Fibroblast of lung (primary cell): ENCODE data around the gene GALNT2. TPM values are rescaled to one million over a fixed set of nuclear protein-coding genes. Genes with fewer than 3 reads are reported as not detected.

ENCODE experiments used
- DNase-seq, 2 donors: peaks; one replicate each; pipeline versions ENCODE4 v3.0.0 to v3.0.0-alpha.2; 2010; ENCODE audit warnings: low read depth in 2 of 2
- H2AFZ ChIP-seq: 2 replicates; pipeline ENCODE4 v1.5.1; 2012; ENCODE audit warnings: low read length, control low read depth, inconsistent platforms
- H3K27ac ChIP-seq: 2 replicates; pipeline ENCODE4 v1.5.1; 2011; ENCODE audit warnings: low read length, control low read depth; ENCODE audit not compliant: insufficient read depth
- H3K27me3 ChIP-seq: 2 replicates; pipeline ENCODE4 v1.5.1; 2011; ENCODE audit warnings: mild to moderate bottlenecking, low read length; ENCODE audit not compliant: control insufficient read depth, insufficient read depth
- H3K36me3 ChIP-seq: 2 replicates; pipeline ENCODE4 v1.5.1; 2011; ENCODE audit warnings: low read length; ENCODE audit not compliant: control insufficient read depth, insufficient read depth
- H3K4me1 ChIP-seq: 2 replicates; pipeline ENCODE4 v1.5.1; 2011; ENCODE audit warnings: low read length; ENCODE audit not compliant: control insufficient read depth, insufficient read depth; ENCODE audit errors: extremely low read depth
- H3K4me2 ChIP-seq: 2 replicates; pipeline ENCODE4 v1.5.1; 2011; ENCODE audit warnings: low read length, control low read depth; ENCODE audit not compliant: insufficient read depth; ENCODE audit errors: extremely low read depth
- H3K4me3 ChIP-seq, 4 experiments: fragments of 200-600 bp in 1 of 4; sonication (generic) in 1 of 4; replicated peaks in 1 of 4; 2 replicates each; pipeline ENCODE4 v1.5.1; 2011 to 2016; ENCODE audit warnings: low read length in 4 of 4, low read depth in 3 of 4, mild to moderate bottlenecking in 3 of 4, control low read depth in 2 of 4, inconsistent platforms in 1 of 4, mixed read lengths in 1 of 4; ENCODE audit not compliant: insufficient read depth in 1 of 4; ENCODE audit errors: control extremely low read depth in 1 of 4
- H3K79me2 ChIP-seq: 2 replicates; pipeline ENCODE4 v1.5.1; 2012; ENCODE audit warnings: mild to moderate bottlenecking, low read length, inconsistent platforms; ENCODE audit not compliant: control insufficient read depth, insufficient read depth
- H3K9ac ChIP-seq: 2 replicates; pipeline ENCODE4 v1.5.1; 2011; ENCODE audit warnings: mild to moderate bottlenecking, low read length, control low read depth; ENCODE audit not compliant: insufficient read depth
- H3K9me3 ChIP-seq: 2 replicates; pipeline ENCODE4 v1.5.1; 2012; ENCODE audit warnings: low read depth, low read length; ENCODE audit not compliant: control insufficient read depth, insufficient read depth
- H4K20me1 ChIP-seq: 2 replicates; pipeline ENCODE4 v1.5.1; 2011; ENCODE audit warnings: low read length; ENCODE audit not compliant: control insufficient read depth, insufficient read depth; ENCODE audit errors: extremely low read depth
- CTCF ChIP-seq, 2 donors: IDR thresholded peaks in 1 of 2; conservative IDR thresholded peaks in 1 of 2; 1 replicate in 1 of 2; 2 replicates in 1 of 2; pipeline ENCODE4 v1.5.1; 2011 to 2012; ENCODE audit warnings: low read length in 2 of 2, control low read depth in 1 of 2, inconsistent platforms in 1 of 2, low read depth in 1 of 2, mild to moderate bottlenecking in 1 of 2
- EZH2 ChIP-seq: IDR thresholded peaks from 2 replicates; pipeline ENCODE4 v1.5.1; 2012; ENCODE audit warnings: low read length, control low read depth, mild to moderate bottlenecking; ENCODE audit errors: missing control alignments
- polyA plus RNA-seq, 2 donors: library from polyadenylated mRNA; depleted of rRNA in 1 of 2; stranded (reverse) in 1 of 2; unstranded in 1 of 2; fragments of >200 nt; gene quantifications; 2 replicates each; pipeline ENCODE4 v1.2.1, GENCODE V29; 2011 to 2012; ENCODE audit warnings: missing spikeins in 1 of 2
- total RNA-seq: library from RNA; depleted of rRNA; stranded (reverse); fragments of >200 nt; gene quantifications from 2 replicates; pipeline ENCODE4 v1.2.1, GENCODE V29; 2014

GALNT2 gene
- total and polyA plus RNA-seq, 2 donors (not counting 1 experiment from before 2014, with no cell fraction given), result 106 to 115 TPM

- no peak overlapping the region for H3K27ac ChIP-seq
- H3K27me3 ChIP-seq, result no peaks in the 10 kb centered on the region
- no peak overlapping the region for H3K9ac ChIP-seq
- TF ChIP-seq CTCF (conservative IDR thresholded peaks at IDR 0.05 in 1 of 2, IDR thresholded peaks at IDR 0.05 in 1 of 2; ENCODE audit: low read depth in 1 of 2, low read length in 2 of 2), result no peak
- no peak for TF ChIP-seq EZH2
- no peaks in the 10 kb centered on the region for H3K79me2 ChIP-seq
- DNase-seq, result peak in 1 of 2 donors; percentile 29
- H3K4me3 ChIP-seq, result no peak overlapping the region
- no peaks in the 10 kb centered on the region for H3K4me1 ChIP-seq
- no peaks in the 10 kb centered on the region for H4K20me1 ChIP-seq
- no peak overlapping the region for H2AFZ ChIP-seq
- H3K4me2 ChIP-seq, result no peak overlapping the region
- no peaks in the 10 kb centered on the region for H3K9me3 ChIP-seq
- no peaks in the 10 kb centered on the region for H3K36me3 ChIP-seq
Observed at GRCh38 chr1:230047114-230047865, 19.7 kb upstream of the GALNT2 start.

DNA sequence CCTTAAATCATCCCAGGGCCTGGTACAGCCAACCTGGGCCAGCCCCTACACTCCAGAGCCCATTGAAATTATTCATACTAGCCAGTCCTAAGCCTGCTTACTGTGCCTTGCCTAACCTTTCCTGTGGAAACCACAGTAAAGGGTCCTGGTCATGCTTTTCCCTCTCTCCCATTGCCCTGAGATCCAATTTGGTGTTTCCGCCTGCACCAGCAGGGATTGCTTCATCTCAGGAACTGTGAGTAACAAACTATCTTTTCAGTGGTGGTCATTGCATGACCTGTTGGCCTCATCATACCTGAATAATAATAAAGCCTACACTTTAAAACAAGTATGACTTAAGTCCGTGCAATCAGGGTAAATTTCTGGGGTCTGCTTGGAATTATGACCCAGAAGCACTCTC, 18.7 kb upstream of the GALNT2 start:
- H3K27me3 ChIP-seq, result no peaks in the 10 kb centered on the region
- no peaks in the 10 kb centered on the region for H3K79me2 ChIP-seq
- H3K4me2 ChIP-seq, result no peak overlapping the region
- no peak overlapping the region for H2AFZ ChIP-seq
- no peaks in the 10 kb centered on the region for H3K36me3 ChIP-seq
- H3K4me3 ChIP-seq, result no peak overlapping the region
- H3K9ac ChIP-seq, result no peak overlapping the region
- no peak for DNase-seq
- H4K20me1 ChIP-seq, result no peaks in the 10 kb centered on the region
- H3K4me1 ChIP-seq, result no peaks in the 10 kb centered on the region
- H3K9me3 ChIP-seq, result no peaks in the 10 kb centered on the region
- no peak overlapping the region for H3K27ac ChIP-seq
- TF ChIP-seq EZH2 (no peak), CTCF (conservative IDR thresholded peaks at IDR 0.05 in 1 of 2, IDR thresholded peaks at IDR 0.05 in 1 of 2; ENCODE audit: low read depth in 1 of 2, low read length in 2 of 2) (no peak)

DNA sequence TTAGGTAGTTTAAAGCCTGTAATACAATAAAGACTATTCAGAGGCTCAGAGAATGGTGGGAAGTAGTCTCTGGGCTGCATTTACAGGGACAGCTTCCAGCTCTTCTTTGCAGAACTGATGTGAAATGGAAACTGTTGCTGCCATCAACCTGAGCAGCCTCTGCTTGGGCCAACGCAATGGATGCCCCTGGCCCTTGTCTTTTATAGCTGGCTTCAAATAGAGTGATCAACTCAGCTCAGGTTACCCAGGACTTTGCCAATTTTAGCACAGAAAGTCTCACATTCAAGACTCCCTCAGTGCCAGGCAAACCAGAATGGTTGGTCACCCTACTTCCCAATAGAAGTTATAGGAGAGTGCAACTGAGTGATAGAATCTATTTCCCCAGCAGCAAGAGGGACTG, 18.1 kb upstream of the GALNT2 start:
- Histone ChIP-seq H3K9me3 (no peaks in the 10 kb centered on the region), H3K27ac (no peak overlapping the region), H3K4me3 (no peak overlapping the region), H2AFZ (no peak overlapping the region), H3K79me2 (no peaks in the 10 kb centered on the region), H4K20me1 (no peaks in the 10 kb centered on the region), H3K36me3 (no peaks in the 10 kb centered on the region), H3K4me1 (no peaks in the 10 kb centered on the region), H3K9ac (no peak overlapping the region), H3K27me3 (no peaks in the 10 kb centered on the region), H3K4me2 (no peak overlapping the region)
- DNase-seq, result no peak
- TF ChIP-seq EZH2 (no peak), CTCF (conservative IDR thresholded peaks at IDR 0.05 in 1 of 2, IDR thresholded peaks at IDR 0.05 in 1 of 2; ENCODE audit: low read depth in 1 of 2, low read length in 2 of 2) (no peak)
